Stimulated activated CD8-positive, alpha-beta memory T cell treated with anti-CD3 and anti-CD28 coated beads, Interleukin-12 subunit alpha, Interleukin-12 subunit beta, amount 100 ng/mL, for 1 hour (primary cell): ENCODE measurements around the gene F9.

Source experiments
- DNase-seq: peaks from one replicate; pipeline ENCODE4 v3.0.0-alpha.2; 2020; ENCODE audit warnings: low read depth

Gene F9

GRCh38 chrX:139600105-139600504 lies 69.6 kb downstream of the F9 start:
- DNase-seq, result no peak
